Tibial artery (tissue), 4 donors: ENCODE measurements around the gene HMX3.

Experiments used
- DNase-seq, 2 donors: peaks; one replicate each; pipeline ENCODE4 v3.0.0-alpha.2; 2019
- H3K27ac ChIP-seq, 2 donors: fragments of 200-600 bp; sonication (generic) in 1 of 2; 1 replicate in 1 of 2; 2 replicates in 1 of 2; pipeline ENCODE4 v1.5.1; 2018 to 2019; ENCODE audit warnings: mild to moderate bottlenecking in 1 of 2
- H3K27me3 ChIP-seq, 2 donors: fragments of 200-600 bp; sonication (generic) in 1 of 2; one replicate each; pipeline versions ENCODE4 v1.5.1 to v1.6.0; 2016 to 2019
- H3K36me3 ChIP-seq, 3 donors: fragments of 200-600 bp; sonication (generic) in 2 of 3; one replicate each; pipeline ENCODE4 v1.5.1; 2016 to 2019; ENCODE audit warnings: mild to moderate bottlenecking in 2 of 3
- H3K4me1 ChIP-seq, 4 donors: fragments of 200-600 bp; sonication (generic) in 2 of 4; 1 replicate in 3 of 4; 2 replicates in 1 of 4; pipeline ENCODE4 v1.5.1; 2016 to 2019
- H3K4me3 ChIP-seq, 2 donors: fragments of 200-600 bp; sonication (generic) in 1 of 2; 1 replicate in 1 of 2; 2 replicates in 1 of 2; pipeline ENCODE4 v1.5.1; 2018 to 2019; ENCODE audit warnings: mild to moderate bottlenecking in 2 of 2
- H3K9me3 ChIP-seq, 3 donors: fragments of 200-600 bp; sonication (generic) in 1 of 3; one replicate each; pipeline ENCODE4 v1.5.1; 2016 to 2019
- CTCF ChIP-seq, 2 experiments: fragments of 200-600 bp in 1 of 2; fragments of 450-650 bp in 1 of 2; IDR thresholded peaks; one replicate each; pipeline ENCODE4 v1.5.1; 2017 to 2019; ENCODE audit warnings: antibody characterized with exemption in 2 of 2, mild to moderate bottlenecking in 1 of 2, moderate library complexity in 1 of 2
- intact Hi-C: fragments of 100-400 bp; cut with DNase I; formaldehyde crosslinking; loops from one replicate; pipeline ENCODE4 v1.15.0; 2023; ENCODE audit warnings: low total_unique reads

HMX3 gene

GRCh38 chr10:123143825-123144168, 8.0 kb downstream of the HMX3 start:
- Histone ChIP-seq H3K4me1 (peaks cover 0 to 36% (median 27%) of the 10 kb centered on the region in 4 donors), H3K27me3 (peaks cover 0 to 100% of the 10 kb centered on the region in 2 donors)

GRCh38 chr10:123144697-123145541, 9.1 kb downstream of the HMX3 start:
- DNase-seq: no peak
- intact Hi-C loops: no loop called here
- Histone ChIP-seq H3K27me3 (peaks cover 0 to 100% of the 10 kb centered on the region in 2 donors), H3K4me1 (peaks cover 0 to 48% (median 36%) of the 10 kb centered on the region in 4 donors), H3K9me3 (no peaks in the 10 kb centered on the region), H3K27ac (no peak overlapping the region), H3K4me3 (no peak overlapping the region), H3K36me3 (no peaks in the 10 kb centered on the region)
- no peak for TF ChIP-seq CTCF (IDR thresholded peaks at IDR 0.05)

More at GRCh38 chr10:123143825-123144168, 8.0 kb downstream of the HMX3 start:
- no peak overlapping the region for H3K4me3 ChIP-seq
- H3K9me3 ChIP-seq: no peaks in the 10 kb centered on the region
- no peak for TF ChIP-seq CTCF (IDR thresholded peaks at IDR 0.05)
- no peak for DNase-seq
- H3K27ac ChIP-seq: no peak overlapping the region
- H3K36me3 ChIP-seq: no peaks in the 10 kb centered on the region
- intact Hi-C loops: no loop called here

- no peaks in the 10 kb centered on the region for H3K36me3 ChIP-seq
- no peak overlapping the region for H3K27ac ChIP-seq
- H3K4me1 ChIP-seq: peaks cover 0 to 53% (median 39%) of the 10 kb centered on the region in 4 donors
- no peak for TF ChIP-seq CTCF (IDR thresholded peaks at IDR 0.05)
- H3K9me3 ChIP-seq: no peaks in the 10 kb centered on the region
- no peak for DNase-seq
- intact Hi-C loops: no loop called here
- peaks cover 0 to 100% of the 10 kb centered on the region in 2 donors for H3K27me3 ChIP-seq
- no peak overlapping the region for H3K4me3 ChIP-seq
Measured at GRCh38 chr10:123145542-123146012, 9.8 kb downstream of the HMX3 start.

- Histone ChIP-seq H3K4me1 (peaks cover 0 to 59% (median 46%) of the 10 kb centered on the region in 4 donors), H3K36me3 (no peaks in the 10 kb centered on the region), H3K4me3 (no peak overlapping the region), H3K9me3 (no peaks in the 10 kb centered on the region), H3K27ac (no peak overlapping the region), H3K27me3 (peaks cover 0 to 100% of the 10 kb centered on the region in 2 donors)
- no peak for DNase-seq
- intact Hi-C loops: no loop called here
- TF ChIP-seq CTCF (IDR thresholded peaks at IDR 0.05): no peak
Measured at GRCh38 chr10:123146013-123146893, 10.5 kb downstream of the HMX3 start.

GRCh38 chr10:123146894-123147634, 11.3 kb downstream of the HMX3 start:
- intact Hi-C loops: no loop called here
- Histone ChIP-seq H3K9me3 (no peaks in the 10 kb centered on the region), H3K27me3 (peaks cover 0 to 100% of the 10 kb centered on the region in 2 donors), H3K36me3 (no peaks in the 10 kb centered on the region), H3K4me3 (no peak overlapping the region), H3K27ac (no peak overlapping the region), H3K4me1 (peaks cover 0 to 63% (median 49%) of the 10 kb centered on the region in 4 donors)
- no peak for TF ChIP-seq CTCF (IDR thresholded peaks at IDR 0.05)
- no peak for DNase-seq
